D341Med (cell line): ENCODE data around the gene HES5.
"Not testable (repeated sequence)": the region's sequence is repeated elsewhere in the genome, so short reads cannot be mapped to it uniquely, and the experiment has no call there.

ENCODE experiments used
- DNase-seq: peaks from one replicate; pipeline ENCODE4 v3.0.0; 2012; ENCODE audit warnings: low spot score

HES5 gene

DNA sequence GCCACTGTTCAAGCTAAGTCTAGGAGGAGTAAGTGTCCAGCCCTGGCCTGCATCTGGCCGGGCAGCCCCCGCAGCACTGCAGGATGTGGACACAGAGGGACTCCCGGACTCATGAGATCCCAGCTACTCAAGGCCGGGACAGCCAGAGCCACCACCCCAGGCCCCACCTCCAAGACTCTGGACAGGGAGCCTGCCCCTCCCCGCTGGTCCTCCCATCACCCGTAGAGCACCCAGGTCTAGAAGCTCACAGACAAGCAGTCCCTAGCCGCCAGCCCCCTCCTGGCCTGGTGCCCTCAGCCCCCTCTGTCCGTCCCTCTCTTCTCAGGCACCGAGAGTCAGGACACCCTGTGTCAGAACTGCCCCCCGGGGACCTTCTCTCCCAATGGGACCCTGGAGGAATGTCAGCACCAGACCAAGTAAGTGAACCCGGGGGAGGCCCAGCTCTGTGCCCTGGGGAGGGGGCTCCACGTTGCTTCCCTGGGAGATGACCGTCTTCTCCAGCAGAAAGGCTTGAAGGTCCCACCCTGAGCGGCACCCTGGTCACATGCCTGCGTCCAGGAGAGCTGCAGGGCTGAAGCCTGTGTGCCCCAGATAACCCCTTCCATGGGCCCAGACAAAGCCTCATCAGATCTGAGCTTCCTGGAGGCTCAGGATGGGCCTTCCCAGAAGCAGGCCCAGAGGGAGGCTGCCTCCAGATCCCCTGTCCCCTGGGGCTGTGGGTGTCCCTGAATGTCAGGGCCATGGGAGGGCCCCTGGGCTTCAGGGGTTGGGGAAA lies 30.4 kb upstream of the HES5 start:
- peak; percentile 25 for DNase-seq

DNA sequence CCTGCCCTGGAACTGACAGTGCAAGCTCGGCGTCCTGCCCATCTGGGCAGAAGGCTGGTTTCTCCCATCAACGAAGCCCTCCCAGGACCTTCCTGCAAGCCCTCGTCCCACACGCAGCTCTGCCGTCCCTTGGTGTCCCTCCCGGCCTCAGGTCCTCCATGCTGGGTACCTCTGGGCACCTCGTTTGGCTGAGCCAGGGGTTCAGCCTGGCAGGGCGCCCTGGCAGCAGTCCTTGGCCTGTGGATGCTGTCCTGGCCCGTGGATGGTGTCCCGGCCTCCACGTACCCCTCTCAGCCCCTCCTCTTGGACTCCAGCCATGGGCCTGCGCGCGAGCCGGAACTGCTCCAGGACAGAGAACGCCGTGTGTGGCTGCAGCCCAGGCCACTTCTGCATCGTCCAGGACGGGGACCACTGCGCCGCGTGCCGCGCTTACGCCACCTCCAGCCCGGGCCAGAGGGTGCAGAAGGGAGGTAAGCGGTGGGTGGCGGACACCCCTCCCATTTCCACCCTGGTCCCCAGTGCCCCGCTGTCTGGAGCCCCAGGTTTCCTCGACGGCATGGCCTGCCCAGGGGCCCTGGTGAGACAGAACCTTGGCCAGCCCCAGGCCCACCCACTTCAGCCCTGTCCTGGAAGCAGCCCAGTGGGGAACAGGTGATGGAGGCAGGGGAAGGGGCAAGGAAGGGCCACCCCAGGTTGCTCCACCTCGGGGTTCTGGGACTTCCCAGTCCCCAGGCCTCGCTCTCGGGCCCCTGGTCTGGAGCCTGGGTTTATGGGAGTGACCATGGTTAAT lies 29.6 kb upstream of the HES5 start:
- peak; percentile 26 for DNase-seq

DNA sequence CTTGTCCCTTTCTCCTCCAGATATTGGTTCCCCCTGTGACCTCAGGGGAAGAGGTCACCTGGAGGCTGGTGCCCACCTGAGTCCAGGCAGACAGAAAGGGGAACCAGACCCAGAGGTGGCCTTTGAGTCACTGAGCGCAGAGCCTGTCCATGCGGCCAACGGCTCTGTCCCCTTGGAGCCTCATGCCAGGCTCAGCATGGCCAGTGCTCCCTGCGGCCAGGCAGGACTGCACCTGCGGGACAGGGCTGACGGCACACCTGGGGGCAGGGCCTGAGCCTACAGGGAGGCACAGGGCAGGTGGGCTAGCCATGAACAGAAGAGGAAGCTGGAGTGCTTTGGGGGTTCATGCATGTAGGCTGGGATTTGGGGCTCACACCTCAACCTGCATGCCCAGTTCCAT lies 28.8 kb upstream of the HES5 start:
- DNase-seq: no peak

DNA sequence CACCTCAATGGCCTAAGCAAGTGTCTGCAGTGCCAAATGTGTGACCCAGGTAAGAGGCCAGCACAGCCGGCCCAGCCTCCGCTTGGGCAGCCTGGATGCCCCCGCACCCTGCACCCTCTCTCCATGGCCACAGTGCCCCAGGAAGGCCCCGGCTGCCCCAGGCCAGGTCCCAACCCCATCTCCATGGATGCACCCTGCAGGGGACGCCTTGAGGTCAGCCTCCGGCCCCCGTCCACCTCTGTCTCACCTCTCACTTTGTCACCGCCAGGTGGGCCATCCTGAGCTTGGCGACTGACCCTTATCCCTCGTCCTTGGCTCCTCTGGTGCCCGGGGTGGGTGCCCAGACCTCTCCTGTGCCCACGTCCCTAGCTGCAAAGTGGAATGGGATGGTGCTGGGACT lies 28.4 kb upstream of the HES5 start:
- DNase-seq: no peak

DNA sequence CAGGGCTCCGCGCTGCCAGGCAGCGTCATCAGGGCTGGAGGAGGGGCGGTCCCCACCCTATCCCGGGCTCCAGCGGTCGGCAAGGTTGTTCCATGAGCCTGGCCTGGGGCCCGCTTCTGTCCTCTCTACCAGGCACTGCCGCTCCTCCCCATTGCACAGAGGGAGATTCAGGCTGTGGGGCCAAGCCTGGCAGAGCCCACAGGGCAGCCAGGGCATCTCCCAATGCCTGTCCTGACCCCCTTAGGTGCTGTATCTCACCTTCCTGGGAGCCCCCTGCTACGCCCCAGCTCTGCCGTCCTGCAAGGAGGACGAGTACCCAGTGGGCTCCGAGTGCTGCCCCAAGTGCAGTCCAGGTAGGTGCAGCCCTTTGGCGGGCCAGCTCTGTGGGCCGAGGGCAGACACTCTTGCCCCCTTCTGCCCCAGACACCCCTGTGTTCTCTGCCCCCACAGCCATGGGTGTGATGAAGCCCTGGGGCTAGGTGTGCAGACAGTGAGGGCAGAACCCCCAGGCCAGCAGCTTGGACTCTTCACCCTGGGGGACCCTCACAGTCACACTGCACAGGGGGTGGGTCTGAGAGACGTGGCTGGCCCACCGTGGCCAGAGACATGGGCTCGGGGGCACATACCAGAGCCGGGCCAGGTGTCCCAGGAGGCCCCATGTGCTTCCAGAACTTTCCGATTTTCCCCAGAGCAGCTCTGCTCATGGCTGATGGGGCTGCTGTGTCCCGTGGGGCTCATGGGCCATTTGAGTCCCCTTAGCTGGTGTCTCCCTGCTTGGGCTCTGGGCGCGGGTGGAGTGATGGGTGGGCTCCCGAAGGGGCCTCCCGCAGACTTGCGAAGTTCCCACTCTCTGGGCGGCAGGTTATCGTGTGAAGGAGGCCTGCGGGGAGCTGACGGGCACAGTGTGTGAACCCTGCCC lies 27.7 kb upstream of the HES5 start:
- DNase-seq: no peak

DNA sequence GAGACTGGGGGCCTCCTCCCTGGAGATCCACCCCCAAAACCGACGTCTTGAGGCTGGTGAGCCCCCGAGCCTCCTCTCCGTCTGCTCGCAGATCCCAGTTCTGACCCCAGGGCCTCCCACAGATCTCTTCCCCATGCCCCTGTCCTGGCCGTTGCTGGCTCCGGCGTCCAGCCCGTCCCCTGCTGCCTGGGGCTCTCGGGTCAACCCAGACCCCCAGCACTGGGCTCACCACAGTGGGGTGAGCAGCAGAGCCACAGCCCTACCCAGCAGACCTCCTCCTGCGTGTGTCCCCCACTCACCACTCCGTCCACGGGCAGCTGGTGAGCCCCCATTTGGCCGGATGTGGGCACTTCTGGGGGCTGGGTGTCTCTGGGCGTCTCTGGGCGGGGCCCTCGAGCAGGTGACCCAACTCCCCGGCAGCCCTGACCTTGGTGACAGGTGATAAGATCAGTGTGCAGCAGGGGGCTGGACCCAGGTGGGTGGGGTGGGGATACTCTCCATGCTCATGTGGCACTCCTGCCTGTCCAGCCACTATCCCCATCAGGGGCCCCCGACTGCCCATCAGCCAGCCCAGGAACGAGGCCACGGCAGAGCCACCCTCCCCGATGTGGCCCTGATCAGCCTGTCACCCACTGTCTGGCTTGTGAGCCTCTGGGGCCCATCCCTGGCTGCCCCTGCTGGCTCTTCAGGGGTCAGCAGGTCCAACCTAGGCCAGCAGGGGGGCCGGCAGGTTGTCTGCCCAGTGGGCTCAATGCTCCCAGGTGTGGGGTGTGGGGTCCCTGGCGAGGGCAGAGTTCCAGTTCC lies 26.8 kb upstream of the HES5 start:
- no peak for DNase-seq

DNA sequence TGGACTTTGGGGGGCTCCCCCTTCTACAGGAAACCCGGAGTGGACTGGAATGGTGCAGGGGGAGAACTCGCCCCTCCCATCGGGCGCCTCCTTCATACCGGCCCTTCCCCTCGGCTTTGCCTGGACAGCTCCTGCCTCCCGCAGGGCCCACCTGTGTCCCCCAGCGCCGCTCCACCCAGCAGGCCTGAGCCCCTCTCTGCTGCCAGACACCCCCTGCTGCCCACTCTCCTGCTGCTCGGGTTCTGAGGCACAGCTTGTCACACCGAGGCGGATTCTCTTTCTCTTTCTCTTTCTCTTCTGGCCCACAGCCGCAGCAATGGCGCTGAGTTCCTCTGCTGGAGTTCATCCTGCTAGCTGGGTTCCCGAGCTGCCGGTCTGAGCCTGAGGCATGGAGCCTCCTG lies 26.2 kb upstream of the HES5 start, which contains the start of gene TNFRSF14:
Gene TNFRSF14 (plus strand): TSS at position 95 of the 401 bp plus-strand sequence. CDS start 294 bp downstream, at position 389.
- DNase-seq: no peak

DNA sequence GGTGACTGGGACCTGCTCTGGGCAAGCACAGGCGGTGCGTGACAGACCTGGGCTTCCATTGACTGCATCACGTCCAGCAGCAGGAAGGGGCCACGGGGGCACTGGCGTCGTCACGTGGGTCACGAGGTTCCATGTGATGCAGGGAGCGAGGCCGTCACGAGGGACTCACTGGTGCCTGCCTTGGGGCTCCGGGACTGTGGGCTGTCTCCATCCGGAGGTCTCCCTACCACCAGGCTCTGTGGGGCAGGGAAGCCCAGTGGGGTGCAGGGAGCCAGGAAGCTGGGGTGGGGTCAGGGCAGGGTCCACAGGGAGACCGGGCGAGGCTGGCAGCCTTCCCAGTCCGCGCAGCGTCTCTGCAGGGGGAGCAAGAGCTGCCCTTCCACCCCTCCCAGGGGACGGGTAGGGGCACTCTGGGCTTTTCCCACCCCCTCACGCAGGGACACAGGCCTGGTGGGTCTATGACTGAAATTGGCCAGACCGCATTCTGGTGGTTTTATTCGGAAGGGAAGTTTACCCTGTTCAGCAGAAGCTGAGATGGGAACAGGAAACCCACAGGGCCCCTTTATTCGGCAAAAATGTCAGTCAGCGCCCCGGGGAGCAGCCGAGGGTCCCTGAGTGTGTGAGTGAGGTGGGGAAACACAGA lies 25.7 kb upstream of the HES5 start:
- no peak for DNase-seq

DNA sequence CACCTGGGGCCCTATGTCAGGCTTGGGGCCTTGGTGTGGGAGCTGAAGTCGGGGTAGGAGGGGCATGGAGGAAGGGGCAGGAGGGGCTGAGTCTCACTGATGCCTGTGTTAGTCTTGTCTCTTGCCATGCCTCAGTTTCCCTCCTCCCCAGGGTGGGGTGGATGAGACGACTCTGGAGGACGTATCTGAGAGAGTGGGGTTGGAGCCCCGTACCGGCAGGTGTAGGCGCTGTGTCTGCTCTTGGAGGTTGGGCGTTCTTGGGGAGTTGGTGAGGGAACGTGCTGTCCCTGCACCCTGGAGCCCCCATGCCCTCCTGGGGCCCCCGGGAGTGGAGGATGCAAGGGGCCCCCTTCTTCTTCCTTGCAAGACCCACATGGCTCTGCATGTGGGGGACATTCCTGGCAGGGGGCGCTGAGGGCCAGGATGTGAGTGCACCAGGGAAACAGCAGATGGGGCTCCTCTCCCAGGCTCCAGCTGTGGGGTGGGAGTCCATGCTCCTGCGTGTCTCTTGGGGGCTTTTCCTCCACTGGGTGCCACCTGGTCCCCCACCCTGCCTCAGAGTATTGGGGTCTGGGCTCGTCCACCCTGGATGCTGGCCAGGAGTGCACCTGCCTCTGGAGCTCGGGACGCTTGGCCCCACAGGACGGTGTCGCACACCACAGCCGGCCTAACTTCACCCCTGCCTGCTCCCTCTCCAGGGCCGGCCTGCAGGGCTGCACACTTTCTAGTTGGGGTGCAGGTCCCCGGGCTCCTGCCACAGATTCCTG lies 24.7 kb upstream of the HES5 start:
- peak; percentile 77 for DNase-seq

DNA sequence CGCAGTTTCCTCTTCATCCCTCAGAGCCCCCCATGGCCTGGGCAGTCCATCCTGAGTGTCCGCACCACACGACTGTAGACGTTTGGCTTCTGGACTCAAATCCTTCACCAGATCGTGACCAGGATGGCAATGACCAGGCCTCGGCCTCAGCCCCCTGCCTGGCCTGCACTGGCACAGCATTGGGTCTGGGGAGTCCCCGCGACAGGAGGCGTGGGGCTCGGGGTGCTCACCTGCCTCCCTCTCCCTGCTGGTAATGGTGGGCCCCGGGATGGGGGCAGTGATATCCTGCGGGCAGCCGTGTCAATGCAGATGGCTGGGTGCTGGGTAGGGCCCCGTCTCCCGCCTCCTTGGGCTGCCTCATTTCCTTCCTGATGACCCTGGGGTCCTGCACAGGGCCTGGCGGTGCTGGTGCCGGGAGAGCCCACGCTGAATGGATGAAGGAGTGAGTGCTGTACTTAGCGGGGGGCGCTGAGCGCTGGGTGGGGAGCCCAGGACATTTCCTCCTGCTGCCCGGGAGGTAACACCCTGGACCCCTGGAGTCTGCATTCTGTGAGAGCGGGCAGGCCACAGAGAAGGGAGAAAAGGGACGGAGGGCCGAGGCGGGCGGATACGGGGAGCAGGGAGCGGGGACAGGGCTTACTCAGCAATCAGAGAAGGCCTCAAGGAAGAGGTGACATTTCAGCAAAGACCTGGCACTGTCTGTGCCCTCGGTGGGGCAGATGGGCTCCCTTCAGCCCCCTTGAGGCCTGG lies 24.0 kb upstream of the HES5 start:
- DNase-seq: no peak

DNA sequence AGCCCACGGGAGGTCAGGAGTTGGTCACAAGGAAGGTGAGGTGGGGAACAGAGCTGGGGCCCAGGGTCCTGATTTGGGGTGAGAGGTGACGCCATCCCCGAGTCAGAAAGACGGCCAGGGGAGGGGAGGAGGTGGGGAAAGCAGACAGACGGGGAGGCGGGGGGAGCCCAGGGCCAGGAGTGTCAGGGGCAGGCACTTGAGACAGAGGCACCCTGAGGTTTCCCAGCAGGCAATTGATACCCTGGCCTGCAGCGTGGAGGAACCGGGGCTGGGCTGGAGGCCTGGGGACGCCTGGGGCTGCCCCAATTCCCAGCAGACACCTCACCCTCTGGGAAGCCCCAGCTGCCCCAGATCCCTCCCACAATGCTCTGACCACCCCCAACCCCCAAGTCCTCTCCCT lies 23.0 kb upstream of the HES5 start:
- not testable (repeated sequence) for DNase-seq

DNA sequence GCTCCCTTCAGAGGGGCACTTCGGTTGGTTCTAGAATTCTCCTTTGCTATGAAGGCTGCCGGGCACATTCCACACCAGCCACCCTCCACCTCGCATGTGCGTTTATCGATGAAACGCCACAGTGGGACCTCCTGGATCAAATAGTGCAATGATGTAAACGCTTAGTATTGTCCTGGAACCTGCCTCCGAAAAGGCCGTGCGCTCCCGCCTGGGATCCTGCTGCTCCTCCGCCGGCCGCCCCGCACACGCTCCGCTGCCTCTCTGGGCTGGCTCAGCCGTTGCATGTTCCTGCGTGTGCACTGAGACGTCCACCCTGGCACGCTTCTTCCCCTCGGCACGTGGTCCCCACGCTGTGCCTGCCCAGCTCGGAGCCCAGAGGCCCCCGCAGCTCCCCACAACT lies 22.1 kb upstream of the HES5 start:
- DNase-seq: no peak

DNA sequence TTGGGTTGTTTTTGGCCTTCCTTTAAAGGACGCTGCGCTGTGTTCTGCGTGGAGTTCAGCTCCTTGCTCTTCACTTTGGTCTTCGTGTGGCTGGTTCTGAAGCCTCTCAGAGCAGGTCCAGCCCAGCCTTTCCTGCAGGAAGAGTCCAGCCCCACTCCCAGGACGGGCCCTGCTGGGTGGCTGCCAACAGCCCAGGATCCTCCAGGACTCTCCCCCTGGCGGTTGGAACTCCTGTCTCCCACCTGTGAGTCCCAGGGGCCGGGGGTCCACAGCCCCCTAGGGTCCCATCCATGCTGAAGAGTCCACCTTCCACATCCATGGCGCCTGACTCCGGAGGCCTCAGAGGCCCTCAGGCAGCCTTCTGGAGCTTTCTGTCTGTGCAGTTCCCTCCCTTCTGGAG lies 21.5 kb upstream of the HES5 start:
- DNase-seq: not testable (repeated sequence)

DNA sequence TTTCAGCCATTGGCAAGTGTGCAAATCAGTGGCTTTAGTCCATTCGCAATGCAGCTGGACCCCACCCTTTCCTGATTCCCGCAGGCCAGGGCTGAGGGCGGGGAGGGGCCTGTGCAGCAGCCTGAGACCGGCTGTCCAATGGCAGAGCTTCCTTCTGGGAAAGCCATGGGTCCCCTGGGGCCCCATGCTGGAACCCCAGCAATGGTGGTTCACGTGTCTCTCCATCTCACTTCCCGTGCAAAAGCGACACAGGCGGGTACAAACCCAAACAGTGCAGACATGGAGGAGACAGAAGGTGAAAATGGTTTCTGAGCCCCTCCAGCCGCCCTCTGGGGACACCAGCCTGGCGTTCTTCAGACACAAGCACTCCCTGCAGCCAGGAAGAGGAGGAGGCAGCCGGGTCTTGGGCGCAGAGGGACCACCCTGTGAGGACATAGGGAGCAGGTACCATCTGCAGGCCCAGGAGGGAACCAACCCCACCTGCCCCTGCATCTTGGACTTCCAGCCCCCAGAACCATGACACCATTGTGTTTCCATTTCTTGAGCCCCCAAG lies 20.3 kb upstream of the HES5 start:
- DNase-seq: not testable (repeated sequence)

DNA sequence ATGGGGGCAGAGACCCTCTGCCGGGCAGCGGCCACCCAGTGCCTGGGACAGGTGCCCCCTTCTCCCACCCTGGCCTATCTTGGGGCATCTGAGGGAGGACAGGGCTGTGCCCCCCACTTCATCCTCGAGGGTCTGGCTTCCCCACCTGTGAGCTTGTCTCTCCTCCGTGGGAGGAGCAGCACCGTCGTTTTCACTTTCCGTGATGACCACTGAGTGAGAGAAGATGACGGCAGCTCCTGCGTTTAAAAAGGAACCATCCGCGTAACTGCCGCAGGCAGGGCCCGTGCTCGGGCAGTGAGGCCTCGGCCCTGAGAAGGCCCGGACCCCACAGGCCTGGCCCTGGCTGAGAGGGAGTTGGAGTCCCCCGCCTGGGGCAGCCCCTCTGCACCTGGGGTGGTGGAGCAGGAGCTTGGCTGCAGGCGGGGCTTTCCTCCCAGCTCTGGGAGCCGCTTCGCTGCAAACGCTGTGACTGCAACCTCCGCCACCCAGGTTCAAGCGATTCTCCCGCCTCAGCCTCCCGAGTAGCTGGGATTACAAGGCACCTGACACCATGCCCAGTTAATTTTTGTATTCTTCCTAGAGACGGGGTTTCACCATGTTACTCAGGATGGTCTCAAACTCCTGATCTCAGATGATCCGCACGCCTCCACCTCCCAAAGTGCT lies 19.4 kb upstream of the HES5 start:
- not testable (repeated sequence) for DNase-seq

DNA sequence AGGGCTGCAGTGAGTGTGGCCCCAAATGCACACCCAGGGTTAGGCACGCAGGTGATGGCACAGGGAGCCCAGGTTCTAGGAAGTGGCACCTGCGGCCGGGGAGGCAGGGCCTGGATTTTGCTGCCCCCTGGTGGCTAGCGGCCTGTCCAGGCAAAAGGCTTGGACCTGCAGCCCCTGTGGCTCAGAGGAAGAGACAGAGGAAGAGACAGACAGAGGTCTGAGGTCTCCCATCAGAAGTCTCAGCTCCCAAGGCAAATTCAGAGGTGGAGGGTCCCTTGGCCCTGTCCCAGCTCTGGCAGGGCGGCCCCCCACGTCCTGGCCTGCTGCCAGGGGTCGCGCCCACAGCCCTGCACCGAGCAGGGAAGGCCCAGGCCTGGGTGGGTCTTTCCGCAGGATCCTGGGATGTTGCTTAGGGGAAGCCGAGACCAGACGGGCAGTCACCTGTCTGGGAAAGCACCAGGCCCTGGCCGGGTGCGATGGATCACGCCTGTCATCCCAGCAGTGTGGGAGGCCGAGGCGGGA lies 18.1 kb upstream of the HES5 start:
- peak; percentile 87 for DNase-seq

DNA sequence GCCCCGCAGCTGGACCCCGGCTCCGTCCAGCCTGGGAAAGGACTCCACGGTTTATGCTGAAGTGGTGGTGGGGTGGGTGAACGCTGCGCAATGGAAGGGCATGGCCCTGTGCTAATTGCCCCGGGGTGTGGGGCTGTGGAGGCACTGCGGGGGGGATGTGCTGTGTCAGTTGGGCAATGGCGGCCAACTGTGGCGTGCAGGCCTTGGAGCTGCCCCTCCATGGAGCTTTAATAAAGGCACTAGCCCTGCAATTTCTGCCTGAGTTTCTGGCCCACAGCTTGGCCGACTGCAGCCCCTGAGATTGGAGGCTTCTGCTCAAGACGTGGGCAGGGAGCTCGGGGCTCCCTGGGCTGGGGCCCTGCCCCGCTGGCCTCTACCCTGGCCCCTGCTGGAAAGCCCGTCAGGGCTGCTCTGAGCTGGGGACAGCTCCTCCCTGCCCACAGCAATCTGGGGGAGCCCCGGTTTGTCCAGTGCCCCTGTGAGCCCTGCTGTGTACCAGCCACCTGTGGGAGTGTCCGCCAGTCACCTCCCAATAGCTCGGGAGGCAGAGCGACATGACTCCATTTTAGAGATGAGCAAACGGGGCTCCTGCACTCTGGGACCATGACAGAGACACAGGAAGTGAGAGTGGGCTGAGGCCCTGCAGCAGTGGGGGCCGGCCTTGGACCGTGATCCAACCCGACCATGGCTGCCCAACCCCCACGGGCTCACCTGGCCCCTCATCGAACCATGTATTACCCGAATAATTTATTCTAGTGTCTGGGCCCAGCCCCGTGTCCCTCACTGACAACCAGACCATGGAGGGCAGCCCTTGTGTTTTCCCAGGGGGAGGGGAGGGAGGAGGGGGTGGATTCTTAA lies 17.4 kb upstream of the HES5 start:
- no peak for DNase-seq
